Gastrocnemius medialis (tissue), 4 donors: ENCODE measurements around the gene UNC45B. TPM values are rescaled to one million over a fixed set of nuclear protein-coding genes. Genes with fewer than 3 reads are reported as not detected.
A peak's percentile ranks its signal among the peaks of the same experiment; 100 is the strongest.
"Not testable (repeated sequence)": the region's sequence is repeated elsewhere in the genome, so short reads cannot be mapped to it uniquely, and the experiment has no call there.

Experiments
- ATAC-seq, 2 donors: fragments of 150-250 bp; one replicate each; pipeline ENCODE4 v1.9.1; 2016
- DNase-seq, 2 donors: peaks; one replicate each; pipeline ENCODE4 v3.0.0-alpha.2; 2019
- H3K27ac ChIP-seq, 4 donors: fragments of 200-600 bp; sonication (generic); 1 replicate in 1 of 4; 2 replicates in 3 of 4; pipeline ENCODE4 v1.5.1; 2016 to 2018; ENCODE audit warnings: mild to moderate bottlenecking in 2 of 4, moderate library complexity in 1 of 4
- H3K27me3 ChIP-seq, 3 donors: fragments of 200-600 bp; sonication (generic) in 2 of 3; 1 replicate in 1 of 3; 2 replicates in 2 of 3; pipeline versions ENCODE4 v1.5.1 to v1.6.0; 2016 to 2019; ENCODE audit warnings: mild to moderate bottlenecking in 1 of 3, moderate library complexity in 1 of 3
- H3K36me3 ChIP-seq, 2 donors: fragments of 200-600 bp; sonication (generic) in 1 of 2; one replicate each; pipeline ENCODE4 v1.5.1; 2017 to 2018
- H3K4me1 ChIP-seq, 2 donors: fragments of 200-600 bp; sonication (generic) in 1 of 2; one replicate each; pipeline ENCODE4 v1.5.1; 2016 to 2017; ENCODE audit warnings: mild to moderate bottlenecking in 2 of 2
- H3K4me3 ChIP-seq, 4 donors: fragments of 200-600 bp; sonication (generic) in 3 of 4; 1 replicate in 1 of 4; 2 replicates in 3 of 4; pipeline ENCODE4 v1.5.1; 2016 to 2019; ENCODE audit warnings: mild to moderate bottlenecking in 2 of 4
- H3K9me3 ChIP-seq, 3 donors: fragments of 200-600 bp; sonication (generic) in 2 of 3; 1 replicate in 1 of 3; 2 replicates in 2 of 3; pipeline ENCODE4 v1.5.1; 2016 to 2019
- POLR2A ChIP-seq, 2 donors: fragments of 450-650 bp; IDR thresholded peaks; one replicate each; pipeline ENCODE4 v1.6.1; 2017; ENCODE audit warnings: antibody characterized with exemption in 2 of 2, mild to moderate bottlenecking in 2 of 2, moderate library complexity in 2 of 2
- in situ Hi-C, 4 donors: fragments of 200-750 bp; cut with MboI; loops; one replicate each; pipeline versions ENCODE4 v1.15.0 to v1.8.0; 2017; ENCODE audit warnings: low sequenced_read_pairs in 4 of 4
- intact Hi-C: fragments of 100-400 bp; cut with DNase I; formaldehyde crosslinking; loops from one replicate; pipeline ENCODE4 v1.15.1; 2023; ENCODE audit warnings: low total_unique reads
- total RNA-seq, 4 donors: library from RNA; depleted of rRNA; stranded (reverse); fragments of >200 nt; gene quantifications; one replicate each; pipeline versions ENCODE4 v1.1.0 to v1.2.3, GENCODE V29; 2016
- TF ChIP-seq, protein P1 (sequence below), 5 experiments: fragments of 450-650 bp in 3 of 5; fragments of 200-600 bp in 2 of 5; sonication (generic) in 2 of 5; IDR thresholded peaks in 4 of 5; conservative IDR thresholded peaks in 1 of 5; 1 replicate in 4 of 5; 2 replicates in 1 of 5; pipeline ENCODE4 v1.5.1; 2016 to 2019; ENCODE audit warnings: antibody characterized with exemption in 5 of 5, mild to moderate bottlenecking in 3 of 5, moderate library complexity in 3 of 5

UNC45B gene
- total RNA-seq, 4 donors from 2014 or later: 73.7 to 150 (median 105) TPM

DNA sequence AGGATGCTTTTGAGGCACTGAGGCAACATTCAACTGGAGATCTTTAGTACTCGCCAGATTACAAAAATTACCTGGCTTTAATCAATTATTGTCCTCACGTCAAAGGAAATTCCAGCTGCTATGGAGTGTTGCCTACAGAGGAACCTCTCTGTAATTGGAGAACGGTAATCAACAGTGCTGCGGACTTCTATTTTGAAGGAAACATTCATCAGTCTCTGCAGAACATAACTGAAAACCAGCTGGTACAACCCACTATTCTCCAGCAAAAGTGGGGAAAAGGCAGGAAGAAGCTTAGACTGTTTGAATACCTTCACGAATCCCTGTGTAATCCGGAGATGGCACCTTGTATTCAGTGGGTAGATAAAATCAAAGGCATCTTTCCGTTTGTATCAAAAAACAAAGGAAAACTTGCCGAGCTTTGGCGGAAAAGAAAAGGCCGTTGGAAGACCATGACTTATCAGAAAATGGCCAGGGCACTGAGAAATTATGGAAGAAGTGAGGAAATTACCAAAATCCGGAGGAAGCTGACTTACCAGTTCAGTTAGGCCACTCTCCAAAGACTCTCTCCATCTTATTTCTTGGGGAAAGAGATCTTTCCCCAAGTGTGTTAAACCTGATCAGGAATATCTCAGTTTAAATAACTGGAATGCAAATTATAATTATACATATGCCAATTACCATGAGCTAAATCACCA lies 43.5 kb downstream of the UNC45B start:
- TF ChIP-seq, protein P1, sequence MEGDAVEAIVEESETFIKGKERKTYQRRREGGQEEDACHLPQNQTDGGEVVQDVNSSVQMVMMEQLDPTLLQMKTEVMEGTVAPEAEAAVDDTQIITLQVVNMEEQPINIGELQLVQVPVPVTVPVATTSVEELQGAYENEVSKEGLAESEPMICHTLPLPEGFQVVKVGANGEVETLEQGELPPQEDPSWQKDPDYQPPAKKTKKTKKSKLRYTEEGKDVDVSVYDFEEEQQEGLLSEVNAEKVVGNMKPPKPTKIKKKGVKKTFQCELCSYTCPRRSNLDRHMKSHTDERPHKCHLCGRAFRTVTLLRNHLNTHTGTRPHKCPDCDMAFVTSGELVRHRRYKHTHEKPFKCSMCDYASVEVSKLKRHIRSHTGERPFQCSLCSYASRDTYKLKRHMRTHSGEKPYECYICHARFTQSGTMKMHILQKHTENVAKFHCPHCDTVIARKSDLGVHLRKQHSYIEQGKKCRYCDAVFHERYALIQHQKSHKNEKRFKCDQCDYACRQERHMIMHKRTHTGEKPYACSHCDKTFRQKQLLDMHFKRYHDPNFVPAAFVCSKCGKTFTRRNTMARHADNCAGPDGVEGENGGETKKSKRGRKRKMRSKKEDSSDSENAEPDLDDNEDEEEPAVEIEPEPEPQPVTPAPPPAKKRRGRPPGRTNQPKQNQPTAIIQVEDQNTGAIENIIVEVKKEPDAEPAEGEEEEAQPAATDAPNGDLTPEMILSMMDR (IDR thresholded peaks at IDR 0.05 in 4 of 5, conservative IDR thresholded peaks at IDR 0.05 in 1 of 5): no peak
- TF ChIP-seq POLR2A (IDR thresholded peaks at IDR 0.05): no peak
- Histone ChIP-seq H3K36me3 (peaks cover 0 to 12% of the 10 kb centered on the region in 2 donors), H3K27ac (no peak overlapping the region), H3K4me3 (no peak overlapping the region), H3K9me3 (no peaks in the 10 kb centered on the region), H3K4me1 (no peaks in the 10 kb centered on the region), H3K27me3 (no peaks in the 10 kb centered on the region)
- intact Hi-C loops: no loop called here
- ATAC-seq (no peak), DNase-seq (no peak)
- in situ Hi-C loops: no loop called here

- H3K4me3 ChIP-seq: no peak overlapping the region
- in situ Hi-C loops: no loop called here
- H3K27me3 ChIP-seq: no peaks in the 10 kb centered on the region
- no peaks in the 10 kb centered on the region for H3K36me3 ChIP-seq
- H3K9me3 ChIP-seq: no peaks in the 10 kb centered on the region
- H3K4me1 ChIP-seq: no peaks in the 10 kb centered on the region
- no peak for DNase-seq
- TF ChIP-seq, protein P1 (IDR thresholded peaks at IDR 0.05 in 4 of 5, conservative IDR thresholded peaks at IDR 0.05 in 1 of 5): no peak
- no peak for TF ChIP-seq POLR2A (IDR thresholded peaks at IDR 0.05)
- intact Hi-C loops: no loop called here
- peak; percentile 45 to 64 for ATAC-seq
- no peak overlapping the region for H3K27ac ChIP-seq
Observed at GRCh38 chr17:35192708-35193107, 45.1 kb downstream of the UNC45B start.

DNA sequence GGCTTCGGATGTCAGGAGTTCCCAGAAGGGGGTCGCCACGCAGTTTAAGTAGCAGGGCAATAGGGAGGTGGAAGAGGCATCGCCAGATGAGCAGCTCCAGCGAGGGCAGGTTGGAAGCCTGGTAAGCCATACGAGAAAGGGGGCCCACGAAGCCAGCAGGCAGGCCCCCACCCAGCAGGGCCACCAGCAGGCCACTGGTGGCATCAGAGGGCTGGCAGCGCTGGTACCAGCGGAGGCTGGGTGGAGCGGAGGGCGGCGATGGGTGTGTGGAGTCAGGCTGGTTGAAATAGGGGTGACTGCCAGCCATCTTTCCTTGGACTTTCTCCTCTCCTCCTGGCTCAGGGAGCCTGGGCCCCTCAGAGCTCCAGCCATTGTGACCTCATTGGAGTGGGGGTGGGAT lies 46.4 kb downstream of the UNC45B start, which contains the start of gene SLC35G3:
SLC35G3 (minus strand) TSS at position 393 of the 400 bp plus-strand sequence; CDS start at position 307, 86 bp downstream.
- H3K4me1 ChIP-seq, intact Hi-C loops, ATAC-seq, H3K27ac ChIP-seq, DNase-seq, in situ Hi-C loops, H3K9me3 ChIP-seq, H3K4me3 ChIP-seq, H3K36me3 ChIP-seq, H3K27me3 ChIP-seq: not testable (repeated sequence)

GRCh38 chr17:35195062-35195461 lies 47.4 kb downstream of the UNC45B start:
- H3K4me3 ChIP-seq, ATAC-seq, H3K9me3 ChIP-seq, in situ Hi-C loops, DNase-seq, H3K36me3 ChIP-seq, H3K4me1 ChIP-seq, intact Hi-C loops, H3K27ac ChIP-seq, H3K27me3 ChIP-seq: not testable (repeated sequence)

DNA sequence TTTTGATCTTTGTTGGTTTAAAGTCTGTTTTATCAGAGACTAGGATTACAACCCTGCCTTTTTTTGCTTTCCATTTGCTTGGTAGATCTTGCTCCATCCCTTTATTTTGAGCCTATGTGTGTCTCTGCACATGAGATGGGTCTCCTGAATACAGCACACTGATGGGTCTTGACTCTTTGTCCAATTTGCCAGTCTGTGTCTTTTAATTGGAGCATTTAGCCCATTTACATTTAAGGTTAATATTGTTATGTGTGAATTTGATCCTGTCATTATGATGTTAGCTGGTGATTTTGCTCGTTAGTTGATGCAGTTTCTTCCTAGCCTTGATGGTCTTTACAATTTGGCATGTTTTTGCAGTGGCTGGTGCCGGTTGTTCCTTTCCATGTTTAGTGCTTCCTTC lies 55.0 kb downstream of the UNC45B start:
- H3K4me3 ChIP-seq, ATAC-seq, H3K9me3 ChIP-seq, H3K36me3 ChIP-seq, DNase-seq, H3K27me3 ChIP-seq, H3K27ac ChIP-seq, in situ Hi-C loops, H3K4me1 ChIP-seq, intact Hi-C loops: not testable (repeated sequence)

- no peaks in the 10 kb centered on the region for H3K9me3 ChIP-seq
- H3K27ac ChIP-seq: no peak overlapping the region
- H3K36me3 ChIP-seq: no peaks in the 10 kb centered on the region
- intact Hi-C loops (no loop called here), in situ Hi-C loops (no loop called here)
- ATAC-seq (no peak), DNase-seq (no peak)
- H3K27me3 ChIP-seq: no peaks in the 10 kb centered on the region
- no peak overlapping the region for H3K4me3 ChIP-seq
- no peaks in the 10 kb centered on the region for H3K4me1 ChIP-seq
- TF ChIP-seq, protein P1 (IDR thresholded peaks at IDR 0.05 in 4 of 5, conservative IDR thresholded peaks at IDR 0.05 in 1 of 5): no peak
- no peak for TF ChIP-seq POLR2A (IDR thresholded peaks at IDR 0.05)
Observed at GRCh38 chr17:35210741-35211140, 63.1 kb downstream of the UNC45B start.
